OCI-LY3 (cell line): ENCODE measurements around the gene MIEF2.

Experiments
- H2AFZ ChIP-seq: fragments of 200-600, 300-600 bp; shearing (Covaris generic); 2 replicates; pipeline ENCODE4 v1.6.0; 2014; ENCODE audit warnings: antibody characterized with exemption, low read depth, low read length
- H3K27ac ChIP-seq: fragments of 200-600, 300-600 bp; sonication (generic); 2 replicates; pipeline ENCODE4 v1.5.1; 2014; ENCODE audit warnings: mild to moderate bottlenecking, low read length, moderate library complexity, mixed read lengths
- H3K27me3 ChIP-seq: fragments of 200-600, 300-600 bp; sonication (generic); 2 replicates; pipeline ENCODE4 v1.6.1; 2014; ENCODE audit warnings: low read depth, low read length, mixed read lengths
- H3K36me3 ChIP-seq: fragments of 200-600, 300-600 bp; sonication (generic); replicated peaks from 2 replicates; pipeline ENCODE3; 2014; ENCODE audit warnings: low read depth, low read length, mixed read lengths
- H3K4me1 ChIP-seq: fragments of 300-600, 200-600 bp; sonication (generic); 2 replicates; pipeline ENCODE4 v1.6.1; 2014; ENCODE audit warnings: low read length, mixed read lengths
- H3K4me2 ChIP-seq: fragments of 200-600, 300-600 bp; sonication (generic); 2 replicates; pipeline ENCODE4 v1.6.1; 2014; ENCODE audit warnings: low read length, mixed read lengths
- H3K4me3 ChIP-seq: fragments of 300-600, 200-600 bp; sonication (generic); 2 replicates; pipeline ENCODE4 v1.5.1; 2014; ENCODE audit warnings: antibody characterized with exemption, mild to moderate bottlenecking, low read length, moderate library complexity
- H3K79me2 ChIP-seq: fragments of 300-600, 200-600 bp; shearing (Covaris generic); 2 replicates; pipeline ENCODE4 v1.6.1; 2014; ENCODE audit warnings: mild to moderate bottlenecking, low read length, mixed read lengths
- H3K9ac ChIP-seq: fragments of 300-600, 200-600 bp; shearing (Covaris generic); 2 replicates; pipeline ENCODE4 v1.6.0; 2014; ENCODE audit warnings: mild to moderate bottlenecking, low read length, moderate library complexity
- H3K9me3 ChIP-seq: fragments of 200-600, 300-600 bp; shearing (Covaris generic); 2 replicates; pipeline ENCODE4 v1.6.1; 2014; ENCODE audit warnings: low read length, mixed read lengths; ENCODE audit not compliant: insufficient read depth
- H4K20me1 ChIP-seq: fragments of 200-600, 300-600 bp; sonication (generic); 2 replicates; pipeline ENCODE4 v1.6.1; 2016; ENCODE audit warnings: low read length, mixed read lengths; ENCODE audit not compliant: insufficient read depth
- CTCF ChIP-seq: fragments of 200-600, 300-600 bp; sonication (generic); IDR thresholded peaks from 2 replicates; pipeline ENCODE4 v1.5.1; 2014; ENCODE audit warnings: antibody characterized with exemption, low read length, low read depth
- EZH2phosphoT487 ChIP-seq: fragments of 200-600 bp; shearing (Covaris generic); IDR thresholded peaks from 2 replicates; pipeline ENCODE4 v1.6.1; 2018; ENCODE audit warnings: antibody characterized with exemption, mixed run types, low read depth

MIEF2 gene

GRCh38 chr17:18251204-18251603, 9.3 kb upstream of the MIEF2 start:
- no peak overlapping the region for H3K27ac ChIP-seq
- H3K27me3 ChIP-seq = no peaks in the 10 kb centered on the region
- H4K20me1 ChIP-seq = no peaks in the 10 kb centered on the region
- no peak for TF ChIP-seq EZH2phosphoT487
- TF ChIP-seq CTCF = no peak
- H2AFZ ChIP-seq = no peak overlapping the region
- no peaks in the 10 kb centered on the region for H3K4me1 ChIP-seq
- no peak overlapping the region for H3K4me2 ChIP-seq
- H3K36me3 ChIP-seq = no peaks in the 10 kb centered on the region
- H3K9ac ChIP-seq = no peak overlapping the region
- no peaks in the 10 kb centered on the region for H3K9me3 ChIP-seq
- H3K79me2 ChIP-seq = no peaks in the 10 kb centered on the region
- no peak overlapping the region for H3K4me3 ChIP-seq

GRCh38 chr17:18252160-18252559, 8.3 kb upstream of the MIEF2 start:
- no peaks in the 10 kb centered on the region for H3K27me3 ChIP-seq
- no peak overlapping the region for H3K4me2 ChIP-seq
- H3K9me3 ChIP-seq = no peaks in the 10 kb centered on the region
- H3K4me1 ChIP-seq = peaks cover 2% of the 10 kb centered on the region; the same call in 1 of the 2 replicates
- TF ChIP-seq EZH2phosphoT487 (no peak), CTCF (no peak)
- H2AFZ ChIP-seq = no peak overlapping the region
- no peak overlapping the region for H3K27ac ChIP-seq
- no peak overlapping the region for H3K4me3 ChIP-seq
- H3K79me2 ChIP-seq = 0 out of 2 replicates have a peak, but pooled peaks cover under 1% of the 10 kb centered on the region
- H3K9ac ChIP-seq = no peak overlapping the region
- no peaks in the 10 kb centered on the region for H3K36me3 ChIP-seq
- no peaks in the 10 kb centered on the region for H4K20me1 ChIP-seq

GRCh38 chr17:18253187-18253884, 7.1 kb upstream of the MIEF2 start:
- Histone ChIP-seq H3K79me2 (peaks cover 12% of the 10 kb centered on the region; the same call in 1 of the 2 replicates), H4K20me1 (no peaks in the 10 kb centered on the region), H3K4me2 (no peak overlapping the region), H3K4me3 (no peak overlapping the region), H3K36me3 (no peaks in the 10 kb centered on the region), H3K27ac (no peak overlapping the region), H3K27me3 (no peaks in the 10 kb centered on the region), H2AFZ (no peak overlapping the region), H3K4me1 (peaks cover 5% of the 10 kb centered on the region; the same call in 1 of the 2 replicates), H3K9me3 (no peaks in the 10 kb centered on the region), H3K9ac (no peak overlapping the region)
- TF ChIP-seq EZH2phosphoT487 (no peak), CTCF (no peak)

DNA sequence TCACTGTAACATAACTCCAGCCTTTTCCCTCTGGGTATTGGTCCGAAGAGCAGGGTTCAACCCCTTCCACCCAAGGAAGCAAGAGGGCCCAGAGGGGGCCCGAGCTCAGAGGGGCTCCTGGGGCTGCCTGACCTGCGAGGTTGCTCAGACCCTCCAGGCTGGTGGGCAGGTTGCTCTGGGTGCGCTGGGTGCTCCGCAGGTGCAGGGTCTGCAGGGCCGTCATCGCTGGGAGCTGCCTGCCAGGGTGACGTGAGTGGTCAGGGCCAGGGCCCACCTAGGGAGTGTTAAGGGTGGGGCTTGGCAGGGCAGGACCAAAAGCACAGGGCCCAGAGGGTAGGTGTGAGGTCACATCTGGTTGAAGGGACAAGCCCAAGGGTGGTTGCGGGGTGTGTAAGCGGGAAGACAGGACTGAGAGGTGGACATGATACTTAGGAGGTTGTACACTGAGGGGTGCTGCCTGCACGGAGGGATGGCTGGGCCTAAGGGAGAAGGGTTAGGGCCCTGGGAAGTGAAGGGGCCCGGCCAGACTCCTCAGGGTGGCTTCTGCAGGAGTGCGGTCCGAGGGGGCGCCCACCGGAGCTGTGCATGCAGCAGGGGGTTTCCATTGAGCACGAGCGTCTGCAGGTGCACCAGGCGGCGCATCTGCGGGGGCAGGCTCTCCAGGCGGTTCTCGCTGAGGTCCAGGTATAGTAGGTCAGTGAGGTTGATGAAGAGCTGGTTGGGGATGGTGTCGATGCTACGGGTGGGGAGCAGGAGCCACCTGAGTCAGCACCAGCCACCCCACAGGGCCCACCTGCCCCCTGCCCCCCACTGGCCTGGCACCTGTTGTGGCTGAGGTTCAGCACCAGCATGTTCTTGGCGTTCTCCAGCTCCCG, 6.3 kb upstream of the MIEF2 start:
- H3K27ac ChIP-seq = no peak overlapping the region
- H3K36me3 ChIP-seq = no peaks in the 10 kb centered on the region
- H4K20me1 ChIP-seq = no peaks in the 10 kb centered on the region
- no peaks in the 10 kb centered on the region for H3K27me3 ChIP-seq
- H3K4me1 ChIP-seq = peaks cover 5% of the 10 kb centered on the region; the same call in 1 of the 2 replicates
- H3K4me3 ChIP-seq = no peak overlapping the region
- H3K9me3 ChIP-seq = no peaks in the 10 kb centered on the region
- peaks cover 12% of the 10 kb centered on the region; the same call in 1 of the 2 replicates for H3K79me2 ChIP-seq
- no peak overlapping the region for H3K9ac ChIP-seq
- TF ChIP-seq EZH2phosphoT487 = no peak
- TF ChIP-seq CTCF = no peak
- no peak overlapping the region for H3K4me2 ChIP-seq
- H2AFZ ChIP-seq = no peak overlapping the region
